Sigmoid colon (tissue), 7 donors: ENCODE results near the gene CARD14. TPM values are rescaled to one million over a fixed set of nuclear protein-coding genes. Genes with fewer than 3 reads are reported as not detected.

Experiments used
- DNase-seq: peaks from one replicate; pipeline ENCODE4 v3.0.0-alpha.2; 2019
- H3K27ac ChIP-seq, 4 donors: fragments of 200-600 bp; sonication (generic); one replicate each; pipeline ENCODE4 v1.5.1; 2016 to 2019; ENCODE audit warnings: mild to moderate bottlenecking in 1 of 4
- H3K27me3 ChIP-seq, 3 donors: fragments of 200-600 bp; sonication (generic); one replicate each; pipeline ENCODE4 v1.5.1; 2019; ENCODE audit warnings: mild to moderate bottlenecking in 1 of 3
- H3K36me3 ChIP-seq, 4 donors: fragments of 200-600 bp; sonication (generic); one replicate each; pipeline ENCODE4 v1.5.1; 2016 to 2019
- H3K4me1 ChIP-seq, 4 donors: fragments of 200-600 bp; sonication (generic); one replicate each; pipeline ENCODE4 v1.5.1; 2017 to 2019
- H3K4me3 ChIP-seq, 4 donors: fragments of 200-600 bp; sonication (generic); one replicate each; pipeline ENCODE4 v1.5.1; 2017 to 2019; ENCODE audit warnings: mild to moderate bottlenecking in 2 of 4, moderate library complexity in 1 of 4
- H3K9me3 ChIP-seq, 4 donors: fragments of 200-600 bp in 3 of 4; sonication (generic) in 3 of 4; one replicate each; pipeline versions ENCODE4 v1.5.1 to v1.6.1; 2013 to 2019
- EP300 ChIP-seq, 4 donors: sonication (generic); formaldehyde crosslinking; IDR thresholded peaks; one replicate each; pipeline ENCODE4 v1.6.1; 2017; ENCODE audit warnings: antibody characterized with exemption in 4 of 4
- POLR2A ChIP-seq, 2 donors: fragments of 450-650 bp; IDR thresholded peaks; one replicate each; pipeline ENCODE4 v1.6.1; 2016; ENCODE audit warnings: antibody characterized with exemption in 2 of 2, mild to moderate bottlenecking in 2 of 2, moderate library complexity in 2 of 2
- POLR2AphosphoS5 ChIP-seq, 4 donors: sonication (generic); formaldehyde crosslinking; IDR thresholded peaks; one replicate each; pipeline ENCODE4 v1.6.1; 2017; ENCODE audit warnings: antibody characterized with exemption in 4 of 4
- WGBS, 2 donors: extraction: QIAGEN DNeasy Blood & Tissue Kit; methylation state at CpG; one replicate each; pipeline ENCODE4 v1.1.7; 2013; 5-methylcytosine and 5-hydroxymethylcytosine counted together
- intact Hi-C: fragments of 100-400 bp; cut with DNase I; formaldehyde crosslinking; loops from one replicate; pipeline ENCODE4 v1.15.1; 2023
- polyA plus RNA-seq, 3 donors: library from polyadenylated mRNA; stranded (reverse); fragments of 200-250 nt; gene quantifications; one replicate each; pipeline ENCODE4 v1.2.3, GENCODE V29; 2013
- total RNA-seq, 4 donors: library from RNA; depleted of rRNA; stranded (reverse); fragments of >200 nt; gene quantifications; one replicate each; pipeline ENCODE4 v1.1.0, GENCODE V29; 2016
- TF ChIP-seq, protein P1 (sequence below), 4 experiments: fragments of 450-650 bp in 3 of 4; fragments of 200-600 bp in 1 of 4; IDR thresholded peaks; one replicate each; pipeline ENCODE4 v1.5.1; 2016 to 2019; ENCODE audit warnings: antibody characterized with exemption in 4 of 4, mild to moderate bottlenecking in 3 of 4, moderate library complexity in 2 of 4
- donor health status: healthy with polysubstance abuse.
- donor health status: Bipolar disorder and iron deficiency.
- donor health status: healthy.

The CARD14 gene
- total and polyA plus RNA-seq, 7 donors = 0.23 to 1.8 (median 1.5) TPM; not detected in 4

DNA sequence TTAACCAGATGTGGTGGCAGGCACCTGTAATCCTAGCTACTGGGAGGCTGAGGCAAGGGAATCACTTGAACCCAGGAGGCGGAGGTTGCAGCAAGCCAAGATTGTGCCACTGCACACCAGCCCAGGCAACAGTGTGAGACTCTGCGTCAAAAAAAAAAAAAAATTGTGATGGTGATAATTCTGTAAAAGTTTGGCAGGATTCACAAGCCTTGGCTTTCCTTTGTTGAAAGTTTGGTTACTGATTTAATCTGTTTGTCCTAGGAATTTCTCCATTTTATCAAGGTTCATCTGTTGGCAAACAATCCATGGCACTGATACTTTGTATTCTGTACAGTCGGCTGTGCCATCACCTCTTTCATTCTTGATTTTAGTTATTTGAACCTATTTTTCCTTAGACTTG lies 38.8 kb upstream of the CARD14 start:
- Histone ChIP-seq H3K27ac (no peak overlapping the region), H3K9me3 (no peaks in the 10 kb centered on the region), H3K36me3 (peaks cover under 1 to 30% (median 22%) of the 10 kb centered on the region in 4 donors), H3K4me1 (no peaks in the 10 kb centered on the region), H3K4me3 (no peak overlapping the region), H3K27me3 (peaks cover 0 to 13% (median 0%) of the 10 kb centered on the region in 3 donors)
- WGBS, 2 donors = 85 to 91% methylated on average over 3 of the region's 3 CpGs
- intact Hi-C loops = no loop called here
- peak; percentile 32 for DNase-seq
- TF ChIP-seq, protein P1, sequence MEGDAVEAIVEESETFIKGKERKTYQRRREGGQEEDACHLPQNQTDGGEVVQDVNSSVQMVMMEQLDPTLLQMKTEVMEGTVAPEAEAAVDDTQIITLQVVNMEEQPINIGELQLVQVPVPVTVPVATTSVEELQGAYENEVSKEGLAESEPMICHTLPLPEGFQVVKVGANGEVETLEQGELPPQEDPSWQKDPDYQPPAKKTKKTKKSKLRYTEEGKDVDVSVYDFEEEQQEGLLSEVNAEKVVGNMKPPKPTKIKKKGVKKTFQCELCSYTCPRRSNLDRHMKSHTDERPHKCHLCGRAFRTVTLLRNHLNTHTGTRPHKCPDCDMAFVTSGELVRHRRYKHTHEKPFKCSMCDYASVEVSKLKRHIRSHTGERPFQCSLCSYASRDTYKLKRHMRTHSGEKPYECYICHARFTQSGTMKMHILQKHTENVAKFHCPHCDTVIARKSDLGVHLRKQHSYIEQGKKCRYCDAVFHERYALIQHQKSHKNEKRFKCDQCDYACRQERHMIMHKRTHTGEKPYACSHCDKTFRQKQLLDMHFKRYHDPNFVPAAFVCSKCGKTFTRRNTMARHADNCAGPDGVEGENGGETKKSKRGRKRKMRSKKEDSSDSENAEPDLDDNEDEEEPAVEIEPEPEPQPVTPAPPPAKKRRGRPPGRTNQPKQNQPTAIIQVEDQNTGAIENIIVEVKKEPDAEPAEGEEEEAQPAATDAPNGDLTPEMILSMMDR (IDR thresholded peaks at IDR 0.05) = no peak
- TF ChIP-seq POLR2AphosphoS5 (IDR thresholded peaks at IDR 0.05) (no peak), EP300 (IDR thresholded peaks at IDR 0.05) (no peak), POLR2A (IDR thresholded peaks at IDR 0.05) (no peak)

DNA sequence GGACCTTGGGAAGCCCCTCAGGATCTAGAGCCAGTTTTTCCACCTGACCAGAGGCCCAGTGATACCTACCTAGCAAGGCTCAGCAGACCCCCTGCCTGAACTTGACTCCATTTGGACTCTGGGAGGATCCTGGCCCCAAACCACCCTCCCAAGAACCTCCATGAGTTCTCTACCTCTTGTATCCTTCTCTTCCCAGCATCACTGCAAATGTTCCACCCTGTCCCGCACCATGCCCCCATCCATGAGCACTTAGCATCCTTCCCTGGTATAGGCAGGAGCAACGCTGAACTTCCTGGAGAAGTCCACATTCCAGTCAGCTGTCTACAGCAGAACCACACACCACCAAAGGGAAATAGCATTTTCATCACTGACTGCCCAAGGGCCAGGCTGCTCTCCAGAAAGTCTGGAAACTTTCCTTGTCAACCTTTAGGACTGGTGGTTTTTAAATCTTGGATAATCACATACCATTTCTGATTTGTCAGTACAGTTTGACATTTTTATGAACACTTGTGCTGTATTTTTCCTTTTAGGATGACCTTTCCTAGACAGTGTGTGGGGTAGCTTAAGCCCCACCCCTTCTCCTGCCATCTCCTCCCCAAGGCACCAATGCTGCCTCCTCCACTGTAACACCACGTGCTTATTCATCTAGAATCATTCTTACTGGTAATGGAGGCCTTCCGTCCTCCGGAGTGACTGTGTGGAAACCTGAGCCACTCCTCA lies 36.8 kb upstream of the CARD14 start:
- Histone ChIP-seq H3K36me3 (peaks cover 10 to 51% (median 39%) of the 10 kb centered on the region in 4 donors), H3K27me3 (no peaks in the 10 kb centered on the region), H3K27ac (no peak overlapping the region), H3K4me1 (no peaks in the 10 kb centered on the region), H3K9me3 (no peaks in the 10 kb centered on the region), H3K4me3 (no peak overlapping the region)
- no peak for DNase-seq
- intact Hi-C loops = no loop called here
- TF ChIP-seq EP300 (IDR thresholded peaks at IDR 0.05) (no peak), POLR2AphosphoS5 (IDR thresholded peaks at IDR 0.05) (no peak), POLR2A (IDR thresholded peaks at IDR 0.05) (no peak)
- TF ChIP-seq, protein P1 (IDR thresholded peaks at IDR 0.05) = no peak
- WGBS, 2 donors = 85 to 91% methylated on average over 5 of the region's 5 CpGs

DNA sequence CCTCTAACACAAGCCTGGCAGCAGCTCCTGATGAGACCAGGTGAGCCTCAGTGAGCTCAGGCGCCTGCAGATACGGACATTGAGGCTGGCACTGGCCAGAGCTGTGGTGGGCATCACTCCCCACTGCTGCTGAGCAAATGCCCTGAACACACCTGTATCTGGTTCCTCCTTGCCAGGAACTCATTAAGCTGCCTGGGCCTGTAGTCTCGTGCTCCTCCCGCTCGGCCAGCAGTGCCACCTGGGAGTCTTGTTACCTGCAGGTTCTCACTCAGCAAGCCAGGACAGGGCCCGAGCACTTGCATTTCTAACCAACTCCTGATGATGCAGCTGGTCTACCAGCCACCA lies 36.2 kb upstream of the CARD14 start:
- no peak overlapping the region for H3K27ac ChIP-seq
- no peaks in the 10 kb centered on the region for H3K9me3 ChIP-seq
- intact Hi-C loops = no loop called here
- 92 to 97% methylated on average over 6 of the region's 6 CpGs for WGBS, 2 donors
- no peaks in the 10 kb centered on the region for H3K27me3 ChIP-seq
- TF ChIP-seq, protein P1 (IDR thresholded peaks at IDR 0.05) = no peak
- TF ChIP-seq POLR2A (IDR thresholded peaks at IDR 0.05) (no peak), POLR2AphosphoS5 (IDR thresholded peaks at IDR 0.05) (no peak), EP300 (IDR thresholded peaks at IDR 0.05) (no peak)
- peaks cover 13 to 56% (median 44%) of the 10 kb centered on the region in 4 donors for H3K36me3 ChIP-seq
- no peak for DNase-seq
- no peak overlapping the region for H3K4me3 ChIP-seq
- no peaks in the 10 kb centered on the region for H3K4me1 ChIP-seq

DNA sequence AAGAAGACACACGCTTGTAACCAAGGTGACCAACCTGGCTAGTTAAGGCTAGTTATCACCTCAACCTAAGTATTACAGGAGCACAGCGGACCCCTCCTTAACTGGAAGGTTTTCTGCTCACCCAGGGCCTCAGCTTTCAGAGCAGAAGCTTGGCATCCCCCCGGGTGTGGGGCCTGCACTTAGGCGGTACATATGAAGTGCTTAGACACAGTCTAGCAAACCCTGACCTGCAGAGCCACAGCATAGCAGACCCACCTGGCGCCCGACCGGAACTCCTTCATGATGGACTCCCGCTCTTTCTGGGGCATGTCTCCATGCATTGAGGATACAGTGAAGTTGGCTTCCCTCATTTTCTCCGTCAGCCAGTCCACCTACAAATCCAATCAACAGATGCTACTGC lies 32.7 kb upstream of the CARD14 start:
- Histone ChIP-seq H3K4me3 (no peak overlapping the region), H3K27ac (no peak overlapping the region), H3K27me3 (no peaks in the 10 kb centered on the region), H3K9me3 (no peaks in the 10 kb centered on the region), H3K4me1 (no peaks in the 10 kb centered on the region), H3K36me3 (peaks cover 28 to 92% (median 77%) of the 10 kb centered on the region in 4 donors)
- TF ChIP-seq, protein P1 (IDR thresholded peaks at IDR 0.05) = no peak
- TF ChIP-seq POLR2A (IDR thresholded peaks at IDR 0.05) (no peak), EP300 (IDR thresholded peaks at IDR 0.05) (no peak), POLR2AphosphoS5 (IDR thresholded peaks at IDR 0.05) (no peak)
- DNase-seq = peak; percentile 46
- WGBS, 2 donors = 96% methylated on average over 9 of the region's 9 CpGs
- intact Hi-C loops = no loop called here
